ENCODE data around the gene VAV3.

The VAV3 gene

GRCh38 chr1:107547363-107548155, 417.4 kb downstream of the VAV3 start:
- DNase-seq (ENCODE audit: low read depth in 4 of 4, low spot score in 1 of 4) = no peak

DNA sequence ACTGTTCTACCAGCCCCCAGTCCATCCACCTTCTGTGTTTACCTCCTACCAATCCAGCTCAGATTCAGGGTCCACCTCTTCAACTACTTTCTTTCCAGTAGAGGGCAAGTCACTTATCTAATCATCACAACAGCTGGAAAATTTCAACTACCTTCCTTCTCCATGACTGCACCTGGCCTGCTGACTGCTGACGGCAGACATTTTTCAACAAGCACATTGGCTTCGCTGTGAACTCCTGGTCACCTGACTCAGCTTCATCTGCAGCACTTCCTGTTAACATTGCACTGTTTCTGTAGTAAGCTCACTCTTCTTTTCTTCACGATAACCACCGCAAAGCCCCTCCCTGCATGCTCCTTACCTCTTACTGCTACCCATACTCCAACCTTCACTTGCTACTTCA, 418.4 kb downstream of the VAV3 start:
- no peak for DNase-seq (ENCODE audit: low read depth in 4 of 4, low spot score in 1 of 4)

- no peak for DNase-seq (ENCODE audit: low read depth in 4 of 4, low spot score in 1 of 4)
Observed at GRCh38 chr1:107545879-107546278, 419.1 kb downstream of the VAV3 start.

DNA sequence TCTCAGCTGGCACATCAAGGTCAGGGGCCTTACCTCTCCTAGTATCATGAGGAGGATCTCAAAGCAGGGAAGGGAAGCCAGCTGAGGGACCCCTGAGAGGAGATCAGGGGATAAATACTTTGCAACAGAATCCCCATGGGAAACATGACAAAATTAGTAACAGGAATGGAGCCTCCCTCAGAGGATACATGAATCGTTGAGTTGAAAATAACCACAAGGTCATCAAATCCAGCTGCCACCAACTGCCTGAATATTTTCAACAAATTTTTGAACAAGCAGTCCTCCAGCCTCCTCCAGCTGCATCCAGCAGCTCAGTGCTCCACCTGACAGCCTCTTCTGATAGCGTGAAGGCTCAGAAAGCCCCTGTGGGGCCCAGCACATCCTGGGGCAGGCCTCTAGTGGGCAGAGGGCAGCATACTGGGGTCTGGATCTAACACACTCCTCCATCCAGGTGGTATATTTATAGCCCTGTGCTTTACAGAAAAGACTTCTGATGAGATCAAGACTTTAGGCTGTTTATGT, 419.9 kb downstream of the VAV3 start:
- DNase-seq (ENCODE audit: low read depth in 4 of 4, low spot score in 1 of 4) = no peak

GRCh38 chr1:107544285-107544684, 420.7 kb downstream of the VAV3 start:
- no peak for DNase-seq (ENCODE audit: low read depth in 4 of 4, low spot score in 1 of 4)

- DNase-seq (ENCODE audit: low read depth in 4 of 4, low spot score in 1 of 4) = no peak
Observed at GRCh38 chr1:107541412-107541811, 423.6 kb downstream of the VAV3 start.

- DNase-seq (ENCODE audit: low read depth in 4 of 4, low spot score in 1 of 4) = no peak
Observed at GRCh38 chr1:107538502-107538901, 426.5 kb downstream of the VAV3 start.

DNA sequence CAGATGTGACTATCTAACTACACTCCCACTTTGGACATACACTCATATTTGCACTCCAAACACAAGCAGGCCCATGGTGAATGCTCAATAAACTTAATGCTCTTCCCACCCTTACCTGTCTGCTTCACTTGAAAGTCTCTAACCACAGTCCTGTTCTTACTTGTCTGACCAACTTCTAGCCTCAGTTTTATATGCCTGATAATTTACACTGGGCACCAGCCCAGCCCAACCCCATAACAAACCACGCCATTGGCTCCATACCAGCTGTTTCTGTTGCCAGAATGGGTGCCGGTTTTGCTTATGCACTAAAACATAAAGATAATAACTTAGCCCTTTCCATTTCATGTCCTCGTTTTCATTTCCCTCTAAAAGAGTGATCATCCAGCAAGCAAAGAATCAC, 428.7 kb downstream of the VAV3 start:
- no peak for DNase-seq (ENCODE audit: low read depth in 4 of 4, low spot score in 1 of 4)

GRCh38 chr1:107535091-107535490, 429.9 kb downstream of the VAV3 start:
- no peak for DNase-seq (ENCODE audit: low read depth in 4 of 4, low spot score in 1 of 4)

- DNase-seq (ENCODE audit: low read depth in 4 of 4, low spot score in 1 of 4) = no peak
Observed at GRCh38 chr1:107534632-107535031, 430.3 kb downstream of the VAV3 start.

- no peak for DNase-seq (ENCODE audit: low read depth in 4 of 4, low spot score in 1 of 4)
Observed at GRCh38 chr1:107533436-107533835, 431.5 kb downstream of the VAV3 start.

DNA sequence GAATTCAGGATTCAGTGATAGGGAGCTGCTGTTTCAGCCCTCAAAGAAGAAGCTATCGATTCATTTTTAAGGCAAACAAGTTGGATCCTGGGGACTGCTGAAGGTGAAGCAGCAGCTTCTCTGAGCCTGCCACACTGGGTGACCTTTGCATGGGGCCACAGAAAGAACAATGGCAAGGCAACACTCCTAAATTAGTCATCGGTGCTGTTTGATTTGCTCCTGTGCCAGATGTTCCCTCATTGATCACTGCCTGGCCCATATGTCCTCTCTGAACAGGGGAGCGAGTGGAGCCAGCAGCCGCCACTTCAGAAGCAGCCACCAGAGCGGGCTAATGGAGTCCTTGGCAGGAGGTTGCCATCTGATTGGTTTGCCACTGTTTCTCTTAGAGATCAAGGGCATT, 432.7 kb downstream of the VAV3 start:
- no peak for DNase-seq (ENCODE audit: low read depth in 4 of 4, low spot score in 1 of 4)

DNA sequence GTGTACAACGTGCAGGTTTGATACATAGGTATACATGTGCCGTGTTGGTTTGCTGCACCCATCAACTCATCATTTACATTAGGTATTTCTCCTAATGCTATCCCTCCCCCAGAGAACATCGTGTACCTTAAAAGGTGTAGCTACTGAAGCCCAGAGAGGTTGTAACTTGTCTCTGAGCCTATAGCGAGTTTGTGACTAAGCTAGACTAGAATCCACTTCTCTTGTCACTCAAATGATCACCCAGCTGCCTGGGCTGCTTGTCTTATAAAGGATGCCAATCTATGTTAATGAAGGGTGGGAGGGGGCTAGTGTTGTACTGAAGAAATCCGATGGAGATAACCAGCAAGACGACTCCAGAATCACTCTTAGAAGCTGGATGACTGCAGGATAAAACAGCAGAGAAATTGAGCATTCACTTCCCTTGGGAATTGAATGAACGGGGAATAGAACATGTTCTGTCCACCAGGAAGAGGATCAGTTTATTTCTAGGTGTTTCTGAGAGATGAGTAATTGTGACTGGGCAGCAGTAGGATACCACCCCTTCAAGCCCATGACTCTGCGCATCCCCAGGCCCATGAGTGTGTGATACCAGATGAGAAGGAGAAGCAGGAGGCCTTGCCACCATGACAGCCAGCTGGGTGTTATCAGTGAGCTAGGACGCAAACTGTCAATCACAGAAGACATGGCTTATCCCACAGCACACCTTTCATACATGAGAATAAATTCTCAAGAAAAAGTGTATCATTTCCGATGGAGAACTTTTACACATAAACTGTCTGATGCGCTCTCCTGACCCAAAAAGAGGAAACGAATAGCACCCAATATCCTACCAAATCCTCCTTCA, 433.7 kb downstream of the VAV3 start:
- DNase-seq (ENCODE audit: low read depth in 4 of 4, low spot score in 1 of 4) = no peak

DNA sequence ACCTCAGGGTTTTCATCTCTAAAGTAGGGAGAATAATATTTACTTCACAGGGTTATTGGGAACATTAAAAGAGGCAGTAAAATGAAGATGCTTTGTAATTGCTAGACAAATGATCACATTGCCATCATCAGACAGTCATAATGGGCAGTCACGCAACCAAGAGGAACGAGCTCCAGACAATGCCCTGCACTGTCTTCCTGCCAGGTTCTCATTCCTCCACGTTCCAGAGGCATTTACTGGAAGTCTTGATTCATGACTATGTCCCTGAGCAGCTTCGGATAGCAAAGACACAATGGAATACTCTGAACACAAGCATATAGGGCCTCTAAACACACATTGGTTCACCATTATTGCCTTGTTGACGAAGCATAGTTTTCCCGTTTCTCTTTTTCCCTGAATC, 434.4 kb downstream of the VAV3 start:
- no peak for DNase-seq (ENCODE audit: low read depth in 4 of 4, low spot score in 1 of 4)

- DNase-seq (ENCODE audit: low read depth in 4 of 4, low spot score in 1 of 4) = no peak
Observed at GRCh38 chr1:107529511-107530149, 435.4 kb downstream of the VAV3 start.

DNA sequence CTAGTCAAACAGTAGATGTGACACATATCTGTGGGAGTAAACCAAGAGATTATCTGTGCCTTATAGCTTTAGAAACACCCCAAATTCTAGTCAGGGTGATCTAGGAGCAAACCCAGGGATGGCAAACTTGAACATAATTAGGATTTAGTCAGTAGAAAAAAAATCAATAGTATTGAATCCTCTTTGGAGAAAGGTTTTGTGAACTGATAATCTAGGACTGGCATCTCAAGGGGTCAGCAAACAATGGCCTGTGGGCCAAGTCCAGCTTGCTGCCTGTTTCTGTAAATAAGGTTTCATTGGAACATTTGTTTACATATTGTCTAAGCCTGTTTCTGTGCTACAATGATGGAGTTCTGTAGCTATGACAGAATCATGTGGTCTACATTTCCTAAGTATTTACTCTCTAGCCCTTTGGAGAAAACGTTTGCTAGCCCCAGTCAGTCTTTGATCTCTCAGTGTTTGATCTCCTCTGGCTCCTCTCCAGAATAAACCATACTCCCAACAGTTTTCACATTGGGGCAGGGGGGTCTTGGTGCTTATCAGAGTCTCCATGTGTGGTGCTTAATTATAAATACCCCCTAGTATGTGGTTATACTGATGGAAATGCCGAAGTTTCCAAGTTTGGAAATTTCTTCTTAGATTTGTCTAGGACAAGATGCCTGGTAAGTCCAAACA, 438.3 kb downstream of the VAV3 start:
- DNase-seq (ENCODE audit: low read depth in 4 of 4, low spot score in 1 of 4) = no peak

GRCh38 chr1:107525961-107526360, 439.0 kb downstream of the VAV3 start:
- DNase-seq (ENCODE audit: low read depth in 4 of 4, low spot score in 1 of 4) = no peak

DNA sequence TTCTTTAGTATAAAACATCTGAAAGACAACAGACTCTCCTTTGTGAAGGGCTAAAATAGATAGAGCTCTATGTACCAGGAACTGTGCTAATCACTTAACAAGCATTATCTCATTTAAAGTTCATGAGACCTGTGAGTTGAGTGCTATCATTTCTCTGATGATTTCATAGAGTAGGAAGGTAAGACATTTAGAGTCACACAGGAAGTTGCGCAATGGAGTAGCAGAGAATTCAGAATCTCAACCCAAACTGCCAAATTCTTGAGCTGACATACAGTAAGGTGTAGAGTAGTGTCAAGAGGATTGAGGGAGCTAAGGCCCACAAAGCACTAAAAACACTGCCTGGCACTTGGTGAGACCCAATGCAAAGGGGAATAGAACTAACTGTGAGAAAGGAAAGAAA, 439.8 kb downstream of the VAV3 start:
- DNase-seq (ENCODE audit: low read depth in 4 of 4, low spot score in 1 of 4) = no peak

- no peak for DNase-seq (ENCODE audit: low read depth in 4 of 4, low spot score in 1 of 4)
Observed at GRCh38 chr1:107524301-107524700, 440.7 kb downstream of the VAV3 start.

DNA sequence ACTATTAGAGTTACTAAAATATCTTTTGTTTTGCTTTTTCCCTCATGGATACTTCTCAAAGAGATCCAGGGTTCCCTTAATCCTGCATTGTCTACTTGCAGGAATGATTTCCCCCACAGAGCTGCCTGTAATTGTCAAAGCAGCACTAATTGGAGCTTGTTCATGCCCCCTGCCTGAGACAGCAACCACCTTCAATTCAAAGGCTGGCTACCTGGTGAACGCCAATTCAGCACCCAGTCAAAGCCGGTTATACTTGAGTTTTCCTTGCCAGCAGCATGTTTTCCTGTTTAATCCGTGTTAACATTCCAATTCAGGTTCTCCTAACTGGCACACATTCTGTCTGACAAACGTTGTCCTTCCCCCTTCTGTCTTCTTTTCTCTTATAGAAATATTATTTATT, 441.2 kb downstream of the VAV3 start:
- no peak for DNase-seq (ENCODE audit: low read depth in 4 of 4, low spot score in 1 of 4)

DNA sequence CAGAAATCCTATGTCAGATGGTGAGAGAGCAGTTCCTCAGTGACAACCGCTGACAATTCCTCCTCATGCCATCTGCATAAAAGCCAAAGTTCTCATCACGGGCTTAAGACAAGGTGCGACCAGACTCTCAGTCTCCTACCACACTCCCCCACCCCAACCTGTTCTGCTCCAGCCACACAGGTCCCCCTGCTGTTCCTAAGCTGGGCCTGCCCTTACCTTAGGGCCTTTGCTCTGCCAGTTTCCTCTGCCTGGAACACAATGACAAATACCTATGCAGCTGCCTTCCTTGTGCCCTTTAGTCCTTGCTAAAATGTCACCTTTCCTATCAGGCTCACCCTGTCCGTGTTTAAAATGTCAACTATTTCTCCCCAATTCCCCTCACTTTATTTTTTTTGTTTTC, 441.9 kb downstream of the VAV3 start:
- DNase-seq (ENCODE audit: low read depth in 4 of 4, low spot score in 1 of 4) = no peak

Data from stimulated activated CD4-positive, alpha-beta T cell treated with anti-CD3 and anti-CD28 coated beads, Interleukin-1b, Interleukin-23, amount 100 ng/mL, for 24 hours (primary cell).